Neutrophil (primary cell): ENCODE data around the gene IDH2.

Source experiments
- H3K27ac ChIP-seq: fragments of 200-600 bp; sonication (generic); 2 replicates; pipeline ENCODE4 v1.5.1; 2016; ENCODE audit warnings: mild to moderate bottlenecking, moderate library complexity
- H3K27me3 ChIP-seq: fragments of 200-600 bp; sonication (generic); 2 replicates; pipeline ENCODE4 v1.6.0; 2016; ENCODE audit warnings: mild to moderate bottlenecking
- H3K36me3 ChIP-seq: fragments of 200-600 bp; sonication (generic); 2 replicates; pipeline ENCODE4 v1.5.1; 2017
- H3K4me1 ChIP-seq, 2 experiments: fragments of 200-600 bp in 1 of 2; sonication (generic) in 1 of 2; 1 replicate in 1 of 2; 2 replicates in 1 of 2; pipeline versions ENCODE4 v1.5.1 to v1.6.1; 2013 to 2016; ENCODE audit warnings: low read depth in 1 of 2, low read length in 1 of 2, mild to moderate bottlenecking in 1 of 2, moderate library complexity in 1 of 2; ENCODE audit not compliant: control insufficient read depth in 1 of 2, insufficient read depth in 1 of 2
- H3K4me3 ChIP-seq, 2 experiments: fragments of 200-600 bp in 1 of 2; sonication (generic) in 1 of 2; 1 replicate in 1 of 2; 2 replicates in 1 of 2; pipeline ENCODE4 v1.5.1; 2013 to 2016; ENCODE audit warnings: low read depth in 1 of 2, low read length in 1 of 2, mild to moderate bottlenecking in 1 of 2, moderate library complexity in 1 of 2
- H3K9me3 ChIP-seq: fragments of 200-600 bp; sonication (generic); 2 replicates; pipeline ENCODE4 v1.5.1; 2016
- TF ChIP-seq, protein P1 (sequence below): fragments of 200-600 bp; sonication (generic); IDR thresholded peaks from 2 replicates; pipeline ENCODE4 v1.5.1; 2016; ENCODE audit warnings: antibody characterized with exemption

The IDH2 gene

DNA sequence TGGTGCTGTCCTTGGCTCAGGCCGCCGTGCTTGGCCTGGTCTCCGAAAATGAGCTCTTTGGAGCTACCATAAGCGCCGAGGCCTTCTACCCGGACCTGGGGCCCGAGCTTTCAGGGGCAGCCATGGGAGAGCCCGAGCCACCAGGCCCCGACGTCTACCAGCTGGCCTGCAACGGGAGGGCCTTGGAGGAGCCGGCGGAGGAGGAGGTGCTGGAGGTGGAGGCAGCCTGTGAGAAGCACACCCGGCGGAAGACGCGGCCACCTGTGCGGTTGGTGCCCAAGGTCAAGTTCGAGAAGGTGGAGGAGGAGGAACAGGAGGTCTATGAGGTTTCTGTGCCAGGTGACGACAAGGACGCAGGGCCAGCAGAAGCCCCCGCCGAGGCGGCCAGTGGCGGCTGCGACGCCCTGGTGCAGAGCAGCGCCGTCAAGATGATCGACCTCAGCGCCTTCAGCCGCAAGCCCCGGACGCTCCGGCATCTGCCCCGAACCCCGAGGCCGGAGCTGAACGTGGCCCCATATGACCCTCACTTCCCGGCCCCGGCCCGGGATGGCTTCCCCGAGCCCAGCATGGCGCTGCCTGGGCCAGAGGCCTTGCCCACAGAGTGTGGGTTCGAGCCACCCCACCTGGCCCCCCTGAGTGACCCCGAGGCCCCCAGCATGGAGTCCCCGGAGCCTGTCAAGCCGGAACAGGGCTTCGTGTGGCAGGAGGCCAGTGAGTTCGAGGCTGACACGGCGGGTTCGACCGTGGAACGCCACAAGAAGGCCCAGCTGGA is 34.9 kb downstream of the IDH2 start:
- H3K27me3 ChIP-seq, result no peaks in the 10 kb centered on the region
- H3K9me3 ChIP-seq, result no peaks in the 10 kb centered on the region
- H3K4me1 ChIP-seq, result peaks cover 67 to 68% of the 10 kb centered on the region in 2 experiments
- TF ChIP-seq, protein P1, sequence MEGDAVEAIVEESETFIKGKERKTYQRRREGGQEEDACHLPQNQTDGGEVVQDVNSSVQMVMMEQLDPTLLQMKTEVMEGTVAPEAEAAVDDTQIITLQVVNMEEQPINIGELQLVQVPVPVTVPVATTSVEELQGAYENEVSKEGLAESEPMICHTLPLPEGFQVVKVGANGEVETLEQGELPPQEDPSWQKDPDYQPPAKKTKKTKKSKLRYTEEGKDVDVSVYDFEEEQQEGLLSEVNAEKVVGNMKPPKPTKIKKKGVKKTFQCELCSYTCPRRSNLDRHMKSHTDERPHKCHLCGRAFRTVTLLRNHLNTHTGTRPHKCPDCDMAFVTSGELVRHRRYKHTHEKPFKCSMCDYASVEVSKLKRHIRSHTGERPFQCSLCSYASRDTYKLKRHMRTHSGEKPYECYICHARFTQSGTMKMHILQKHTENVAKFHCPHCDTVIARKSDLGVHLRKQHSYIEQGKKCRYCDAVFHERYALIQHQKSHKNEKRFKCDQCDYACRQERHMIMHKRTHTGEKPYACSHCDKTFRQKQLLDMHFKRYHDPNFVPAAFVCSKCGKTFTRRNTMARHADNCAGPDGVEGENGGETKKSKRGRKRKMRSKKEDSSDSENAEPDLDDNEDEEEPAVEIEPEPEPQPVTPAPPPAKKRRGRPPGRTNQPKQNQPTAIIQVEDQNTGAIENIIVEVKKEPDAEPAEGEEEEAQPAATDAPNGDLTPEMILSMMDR, result no peak
- H3K27ac ChIP-seq, result peak overlapping the region; percentile 97
- no peak overlapping the region for H3K4me3 ChIP-seq
- peaks cover 20% of the 10 kb centered on the region for H3K36me3 ChIP-seq

DNA sequence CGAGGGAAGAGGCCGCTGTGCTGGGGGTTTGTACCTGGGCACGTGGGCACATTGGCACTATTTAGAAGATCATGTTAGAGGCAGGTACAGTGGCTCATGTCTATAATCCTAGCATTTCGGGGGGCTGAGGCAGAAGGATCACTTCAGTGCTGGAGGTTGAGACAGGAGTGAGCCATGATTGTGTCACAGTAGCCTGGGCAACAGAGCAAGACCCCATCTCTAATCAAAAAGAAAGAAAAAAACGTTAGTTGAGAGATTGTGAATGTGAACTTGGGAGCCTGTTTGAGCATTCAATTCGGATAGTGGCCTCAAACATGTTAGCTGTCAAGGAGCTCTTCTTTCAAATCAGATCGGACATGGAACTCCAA is 36.6 kb downstream of the IDH2 start:
- peak overlapping the region; percentile 45 to 55 for H3K4me3 ChIP-seq
- H3K27me3 ChIP-seq, result no peaks in the 10 kb centered on the region
- H3K27ac ChIP-seq, result peak overlapping the region; percentile 97
- H3K4me1 ChIP-seq, result peaks cover 76 to 77% of the 10 kb centered on the region in 2 experiments
- TF ChIP-seq, protein P1, result no peak
- peaks cover 19% of the 10 kb centered on the region for H3K36me3 ChIP-seq
- no peaks in the 10 kb centered on the region for H3K9me3 ChIP-seq

DNA sequence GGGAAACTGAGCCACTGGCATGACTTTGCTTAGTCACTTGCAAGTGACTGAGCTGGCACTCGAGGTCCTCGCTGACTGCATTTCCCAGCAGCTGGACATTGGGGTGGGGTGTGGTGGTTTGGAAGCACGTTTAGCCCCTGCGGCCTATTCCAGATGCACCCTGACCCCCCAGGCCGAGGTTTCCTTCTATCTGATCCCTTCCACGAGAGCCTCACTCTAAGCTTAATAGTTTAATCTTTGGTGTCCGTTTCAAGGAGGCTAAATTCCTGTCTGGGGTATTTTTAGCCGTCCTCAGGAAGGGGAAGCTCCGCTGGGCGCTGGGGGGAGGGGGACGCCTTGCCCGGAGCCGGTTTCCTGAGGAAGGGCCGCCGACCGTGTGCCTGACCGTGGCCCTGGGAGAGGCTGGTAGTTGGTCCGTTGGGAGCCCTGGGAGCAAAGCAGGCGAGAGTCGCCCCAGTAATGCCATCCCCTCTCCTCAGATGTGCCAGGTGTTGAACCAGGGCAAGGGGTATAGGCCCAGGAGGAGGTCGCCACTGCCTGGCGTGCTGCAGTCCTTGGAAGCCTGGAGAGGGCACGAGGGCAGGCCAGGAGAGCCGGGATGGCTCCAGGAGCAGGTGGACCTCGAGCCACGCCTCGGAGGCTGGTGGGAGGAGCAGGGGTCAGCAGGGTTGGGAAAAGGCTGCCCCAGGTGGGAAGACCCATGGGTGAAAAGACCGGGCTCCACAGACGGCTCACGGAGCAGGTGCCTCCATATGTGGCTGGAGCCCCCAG is 37.2 kb downstream of the IDH2 start:
- H3K4me3 ChIP-seq, result peak overlapping the region; percentile 45 to 55

DNA sequence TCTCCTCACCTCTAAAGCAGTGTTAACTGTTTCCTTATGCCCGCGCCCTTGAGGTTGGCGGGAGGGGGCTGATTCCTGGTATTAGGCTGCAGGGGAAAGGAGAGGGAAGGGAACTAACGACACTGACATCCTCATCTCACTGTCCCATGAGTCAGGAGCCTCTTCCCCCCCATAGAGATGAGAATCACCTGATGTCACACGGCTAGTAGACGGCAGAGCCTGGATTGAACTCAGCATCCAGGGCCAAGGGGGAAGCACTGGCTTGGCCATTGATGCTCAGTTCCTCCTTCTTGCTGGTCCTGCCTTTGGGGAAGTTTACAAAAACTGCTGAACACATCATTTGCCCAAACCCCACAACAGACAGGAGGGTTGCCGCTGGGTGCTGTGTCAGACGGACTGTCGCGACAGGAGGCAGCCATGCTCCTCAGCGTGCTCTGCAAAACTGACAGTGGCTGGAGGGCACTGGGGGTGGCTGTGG is 38.5 kb downstream of the IDH2 start:
- peak overlapping the region; percentile 45 to 55 for H3K4me3 ChIP-seq
- H3K4me1 ChIP-seq, result peaks cover 80 to 81% of the 10 kb centered on the region in 2 experiments
- H3K9me3 ChIP-seq, result no peaks in the 10 kb centered on the region
- H3K27me3 ChIP-seq, result no peaks in the 10 kb centered on the region
- peak overlapping the region; percentile 97 for H3K27ac ChIP-seq
- TF ChIP-seq, protein P1, result no peak
- peaks cover 19% of the 10 kb centered on the region for H3K36me3 ChIP-seq

More for the DNA sequence above, 37.2 kb downstream of the IDH2 start:
- peak overlapping the region; percentile 97 for H3K27ac ChIP-seq
- no peaks in the 10 kb centered on the region for H3K27me3 ChIP-seq
- no peaks in the 10 kb centered on the region for H3K9me3 ChIP-seq
- TF ChIP-seq, protein P1, result no peak
- peaks cover 19% of the 10 kb centered on the region for H3K36me3 ChIP-seq
- peaks cover 76 to 77% of the 10 kb centered on the region in 2 experiments for H3K4me1 ChIP-seq

DNA sequence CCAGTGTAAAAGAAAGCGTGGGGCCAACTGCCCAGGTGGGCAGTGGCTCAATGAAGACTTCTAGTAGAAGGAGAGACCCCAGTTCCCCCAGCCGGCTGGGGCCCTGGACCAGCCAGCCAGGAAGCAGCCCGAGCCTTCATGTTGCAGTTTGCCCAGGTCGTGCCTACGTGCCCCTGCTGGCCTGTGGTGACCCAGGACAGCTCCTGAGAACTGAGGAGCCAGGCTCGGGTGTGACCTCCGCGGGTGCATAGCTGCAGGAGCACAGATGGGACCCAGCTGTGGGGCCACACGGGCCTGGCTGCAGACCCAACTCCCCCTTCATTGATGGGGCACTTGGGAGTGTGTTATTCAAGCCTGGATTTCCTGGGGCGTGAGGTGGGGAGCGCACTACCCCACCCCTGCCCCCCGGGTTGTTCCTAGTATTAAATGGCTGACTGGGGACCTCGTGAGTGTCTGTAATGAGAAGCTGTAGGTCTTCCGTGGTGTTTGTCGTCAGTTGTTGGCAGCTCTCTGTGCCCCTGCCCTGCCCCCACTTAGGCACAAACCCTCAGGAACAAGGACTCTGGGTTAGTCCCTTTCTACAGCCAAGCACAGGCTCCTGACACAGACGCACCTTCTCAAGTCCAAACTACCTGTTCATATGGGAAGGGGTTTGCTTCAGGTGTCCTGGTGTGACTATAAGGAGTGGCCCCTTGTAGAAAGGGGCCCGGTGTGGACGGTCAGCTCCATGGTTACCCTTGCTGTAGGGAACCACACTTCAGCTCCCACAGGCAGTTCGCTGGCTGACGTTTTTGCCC is 39.1 kb downstream of the IDH2 start:
- H3K4me3 ChIP-seq, result peak overlapping the region; percentile 45 to 55
- no peaks in the 10 kb centered on the region for H3K9me3 ChIP-seq
- peaks cover 87% of the 10 kb centered on the region in 2 experiments for H3K4me1 ChIP-seq
- peaks cover 12% of the 10 kb centered on the region for H3K36me3 ChIP-seq
- H3K27me3 ChIP-seq, result no peaks in the 10 kb centered on the region
- TF ChIP-seq, protein P1, result no peak
- H3K27ac ChIP-seq, result peak overlapping the region; percentile 97
